ENCODE data around the gene OSBPL3. TPM values are rescaled to one million over a fixed set of nuclear protein-coding genes. Genes with fewer than 3 reads are reported as not detected.

OSBPL3 gene
- total RNA-seq, 1 experiment from 2014 or later: 36.8 TPM

DNA sequence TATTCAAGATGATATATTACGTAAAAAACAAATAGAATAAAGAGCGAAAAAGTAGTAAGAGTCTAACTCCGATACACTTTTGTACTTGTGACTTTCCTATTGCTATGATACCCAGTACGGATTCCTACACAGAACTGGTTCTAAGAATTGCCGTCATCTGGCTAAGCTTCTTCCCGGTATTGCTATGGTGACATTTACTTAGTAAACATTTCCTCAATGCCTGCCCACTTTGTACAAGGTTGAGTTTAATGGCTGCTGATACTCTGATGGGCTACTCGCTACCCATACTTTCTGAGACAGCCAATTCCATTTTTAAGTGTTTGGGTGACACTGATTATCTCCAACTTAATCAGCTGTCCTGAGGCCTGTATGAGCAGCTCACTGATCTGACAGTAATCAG lies 55.6 kb downstream of the OSBPL3 start:
- DNase-seq (ENCODE audit: low read depth, low spot score): no peak
- no peak overlapping the region for H2AFZ ChIP-seq (ENCODE audit: low read depth, low read length, poor library complexity, severe bottlenecking)
- no peak overlapping the region for H3K9ac ChIP-seq (ENCODE audit: low read length)
- no peaks in the 10 kb centered on the region; the same call in 1 of the 2 replicates for H4K20me1 ChIP-seq (ENCODE audit: insufficient read depth)
- H3K27me3 ChIP-seq (ENCODE audit: insufficient read depth, low read length): no peaks in the 10 kb centered on the region
- peaks cover 90% of the 10 kb centered on the region for H3K79me2 ChIP-seq (ENCODE audit: insufficient read depth, low read length)
- no peak overlapping the region for H3K4me2 ChIP-seq (ENCODE audit: low read length)
- BruUV-seq (replicated peaks): no TSS peak
- H3K4me1 ChIP-seq (ENCODE audit: control insufficient read depth in 1 of 2, insufficient read depth in 2 of 2, low read length in 2 of 2): peaks cover 12 to 30% of the 10 kb centered on the region in 2 experiments; a peak in 3 of 4 replicates
- ChIA-PET CTCF (no interaction called here), POLR2A (no interaction called here), RAD21 (ENCODE audit: low non-redundant PET in 1 of 2, low total read pairs in 2 of 2, uncharacterized antibody in 2 of 2, unreplicated experiment in 2 of 2) (no interaction called here)
- H3K4me3 ChIP-seq (replicated peaks in 1 of 2; ENCODE audit: low read depth in 1 of 2, low read length in 2 of 2): no peak overlapping the region
- H3K27ac ChIP-seq (ENCODE audit: low read depth, low read length): no peak overlapping the region
- H3K9me2 ChIP-seq (ENCODE audit: insufficient read depth): no peaks in the 10 kb centered on the region
- intact Hi-C loops (cut with micrococcal nuclease): no loop called here
- TF ChIP-seq ELF1 (IDR thresholded peaks at IDR 0.05; ENCODE audit: borderline replicate concordance, low read depth) (no peak), SRF (IDR thresholded peaks at IDR 0.05; ENCODE audit: low read depth) (no peak), CBX3 (IDR thresholded peaks at IDR 0.05; ENCODE audit: low read depth) (no peak), REST (IDR thresholded peaks at IDR 0.05; ENCODE audit: low read depth) (no peak), EGR1 (IDR thresholded peaks at IDR 0.05; ENCODE audit: low read depth) (no peak), EZH2 (IDR thresholded peaks at IDR 0.05) (no peak), CTCF (IDR thresholded peaks at IDR 0.05 in 2 of 3, conservative IDR thresholded peaks at IDR 0.05 in 1 of 3; ENCODE audit: borderline replicate concordance in 1 of 3, insufficient read depth in 1 of 3, low read depth in 2 of 3, low read length in 2 of 3) (no peak), JUND (IDR thresholded peaks at IDR 0.05) (no peak), YY1 (IDR thresholded peaks at IDR 0.05; ENCODE audit: extremely low read depth, insufficient replicate concordance, low read depth, low read length) (no peak), EZH2phosphoT487 (IDR thresholded peaks at IDR 0.05; ENCODE audit: borderline replicate concordance) (no peak), ZNF274 (IDR thresholded peaks at IDR 0.05; ENCODE audit: low read depth, low read length) (no peak), ZFX (IDR thresholded peaks at IDR 0.05) (no peak), SP1 (IDR thresholded peaks at IDR 0.05; ENCODE audit: low read depth) (no peak), POLR2AphosphoS5 (IDR thresholded peaks at IDR 0.05; ENCODE audit: low read depth, low read length) (no peak), POLR2A (IDR thresholded peaks at IDR 0.05; ENCODE audit: borderline replicate concordance, extremely low read depth, insufficient read depth, insufficient read length) (no peak), CEBPB (IDR thresholded peaks at IDR 0.05; ENCODE audit: low read depth) (no peak)
- TF ChIP-seq, protein P1, sequence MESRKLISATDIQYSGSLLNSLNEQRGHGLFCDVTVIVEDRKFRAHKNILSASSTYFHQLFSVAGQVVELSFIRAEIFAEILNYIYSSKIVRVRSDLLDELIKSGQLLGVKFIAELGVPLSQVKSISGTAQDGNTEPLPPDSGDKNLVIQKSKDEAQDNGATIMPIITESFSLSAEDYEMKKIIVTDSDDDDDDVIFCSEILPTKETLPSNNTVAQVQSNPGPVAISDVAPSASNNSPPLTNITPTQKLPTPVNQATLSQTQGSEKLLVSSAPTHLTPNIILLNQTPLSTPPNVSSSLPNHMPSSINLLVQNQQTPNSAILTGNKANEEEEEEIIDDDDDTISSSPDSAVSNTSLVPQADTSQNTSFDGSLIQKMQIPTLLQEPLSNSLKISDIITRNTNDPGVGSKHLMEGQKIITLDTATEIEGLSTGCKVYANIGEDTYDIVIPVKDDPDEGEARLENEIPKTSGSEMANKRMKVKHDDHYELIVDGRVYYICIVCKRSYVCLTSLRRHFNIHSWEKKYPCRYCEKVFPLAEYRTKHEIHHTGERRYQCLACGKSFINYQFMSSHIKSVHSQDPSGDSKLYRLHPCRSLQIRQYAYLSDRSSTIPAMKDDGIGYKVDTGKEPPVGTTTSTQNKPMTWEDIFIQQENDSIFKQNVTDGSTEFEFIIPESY (IDR thresholded peaks at IDR 0.05; ENCODE audit: extremely low read depth, insufficient replicate concordance, low read length): no peak
- no peaks in the 10 kb centered on the region for H3K36me3 ChIP-seq (ENCODE audit: control insufficient read depth in 1 of 2, insufficient read depth in 2 of 2, low read length in 2 of 2)
- no peak for ATAC-seq
- no peaks in the 10 kb centered on the region for H3K9me3 ChIP-seq (ENCODE audit: control insufficient read depth in 1 of 2, insufficient read depth in 1 of 2, low read depth in 1 of 2, low read length in 2 of 2)

All from HCT116 (cell line).